ENCODE measurements around the gene MAGI2. TPM values are rescaled to one million over a fixed set of nuclear protein-coding genes. Genes with fewer than 3 reads are reported as not detected.

Gene MAGI2
- total RNA-seq, 1 experiment from 2014 or later, result 14.3 TPM

- Histone ChIP-seq H2AK5ac (ENCODE audit: insufficient read length, low read length) (no peak overlapping the region), H3K14ac (ENCODE audit: insufficient read depth, low read length) (no peak overlapping the region), H2BK20ac (ENCODE audit: low read depth, low read length, poor library complexity, severe bottlenecking) (no peak overlapping the region), H3K27me3 (ENCODE audit: insufficient read depth, low read length) (no peaks in the 10 kb centered on the region), H3K56ac (ENCODE audit: insufficient read length, low read depth, low read length) (no peak overlapping the region), H2BK120ac (ENCODE audit: low read depth, low read length, poor library complexity, severe bottlenecking) (no peak overlapping the region), H3T11ph (ENCODE audit: low read length) (no peak overlapping the region), H3K18ac (ENCODE audit: insufficient read length, low read depth, low read length) (no peak overlapping the region), H3K4me2 (ENCODE audit: insufficient read depth, insufficient read length, low read length) (no peak overlapping the region), H4K5ac (ENCODE audit: insufficient read length, low read depth, low read length) (no peak overlapping the region), H2BK12ac (ENCODE audit: insufficient read length, low read depth, low read length) (no peak overlapping the region), H4K8ac (replicated peaks; ENCODE audit: insufficient read length, low read depth, low read length) (no peak overlapping the region), H3K23ac (ENCODE audit: insufficient read length, low read depth, low read length) (no peak overlapping the region), H3K9ac (ENCODE audit: extremely low read depth, insufficient read length, low read length) (no peak overlapping the region), H4K91ac (ENCODE audit: insufficient read length, low read depth, low read length) (no peak overlapping the region), H2AFZ (ENCODE audit: low read length) (no peak overlapping the region), H3K23me2 (ENCODE audit: insufficient read length, low read depth, low read length, poor library complexity, severe bottlenecking) (no peaks in the 10 kb centered on the region), H3K4me1 (ENCODE audit: insufficient read depth, low read length) (no peaks in the 10 kb centered on the region), H2BK15ac (ENCODE audit: low read depth, low read length) (no peak overlapping the region), H3K79me1 (ENCODE audit: insufficient read depth, low read depth, low read length, poor library complexity, severe bottlenecking) (no peaks in the 10 kb centered on the region), H2BK5ac (ENCODE audit: insufficient read length, low read length) (no peak overlapping the region), H3K9me3 (ENCODE audit: control insufficient read depth, low read depth, low read length) (no peaks in the 10 kb centered on the region), H4K20me1 (ENCODE audit: control insufficient read depth, insufficient read depth, insufficient read length) (no peaks in the 10 kb centered on the region), H3K4ac (ENCODE audit: low read depth, low read length) (no peak overlapping the region), H3K79me2 (ENCODE audit: insufficient read depth, low read length) (no peaks in the 10 kb centered on the region), H3K27ac (ENCODE audit: insufficient read length, low read depth, low read length) (no peak overlapping the region)
- Mint-ChIP-seq H3K36me3 (ENCODE audit: insufficient read depth in 1 of 3, low read depth in 3 of 3) (no peaks in the 10 kb centered on the region), H3K4me1 (no peaks in the 10 kb centered on the region), H3K27ac (no peak overlapping the region), H3K4me3 (no peak overlapping the region), H3K27me3 (ENCODE audit: low read depth) (no peaks in the 10 kb centered on the region), H3K9me3 (no peaks in the 10 kb centered on the region)
- WGBS (ENCODE audit: extremely low coverage, insufficient read length, low lambda C conversion rate), result no CpG with 5 or more reads among the region's 2 CpGs
- no peak for DNase-seq
- TF ChIP-seq, protein P1, sequence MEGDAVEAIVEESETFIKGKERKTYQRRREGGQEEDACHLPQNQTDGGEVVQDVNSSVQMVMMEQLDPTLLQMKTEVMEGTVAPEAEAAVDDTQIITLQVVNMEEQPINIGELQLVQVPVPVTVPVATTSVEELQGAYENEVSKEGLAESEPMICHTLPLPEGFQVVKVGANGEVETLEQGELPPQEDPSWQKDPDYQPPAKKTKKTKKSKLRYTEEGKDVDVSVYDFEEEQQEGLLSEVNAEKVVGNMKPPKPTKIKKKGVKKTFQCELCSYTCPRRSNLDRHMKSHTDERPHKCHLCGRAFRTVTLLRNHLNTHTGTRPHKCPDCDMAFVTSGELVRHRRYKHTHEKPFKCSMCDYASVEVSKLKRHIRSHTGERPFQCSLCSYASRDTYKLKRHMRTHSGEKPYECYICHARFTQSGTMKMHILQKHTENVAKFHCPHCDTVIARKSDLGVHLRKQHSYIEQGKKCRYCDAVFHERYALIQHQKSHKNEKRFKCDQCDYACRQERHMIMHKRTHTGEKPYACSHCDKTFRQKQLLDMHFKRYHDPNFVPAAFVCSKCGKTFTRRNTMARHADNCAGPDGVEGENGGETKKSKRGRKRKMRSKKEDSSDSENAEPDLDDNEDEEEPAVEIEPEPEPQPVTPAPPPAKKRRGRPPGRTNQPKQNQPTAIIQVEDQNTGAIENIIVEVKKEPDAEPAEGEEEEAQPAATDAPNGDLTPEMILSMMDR (conservative IDR thresholded peaks at IDR 0.05), result no peak
Measured at GRCh38 chr7:79403451-79403850, 50.0 kb downstream of the MAGI2 start.
